NOMO-1 treated with dmso at 0.1 percent for 144 hours (cell line): ENCODE results near the gene UQCRHL.

Experiments used
- DNase-seq: peaks from one replicate; lab custom pipeline; 2025; ENCODE audit not compliant: unreplicated experiment; lab: John Stamatoyannopoulos, UW

UQCRHL gene

GRCh38 chr1:15799004-15799867 is 8.2 kb downstream of the UQCRHL start:
- DNase-seq: no peak

DNA sequence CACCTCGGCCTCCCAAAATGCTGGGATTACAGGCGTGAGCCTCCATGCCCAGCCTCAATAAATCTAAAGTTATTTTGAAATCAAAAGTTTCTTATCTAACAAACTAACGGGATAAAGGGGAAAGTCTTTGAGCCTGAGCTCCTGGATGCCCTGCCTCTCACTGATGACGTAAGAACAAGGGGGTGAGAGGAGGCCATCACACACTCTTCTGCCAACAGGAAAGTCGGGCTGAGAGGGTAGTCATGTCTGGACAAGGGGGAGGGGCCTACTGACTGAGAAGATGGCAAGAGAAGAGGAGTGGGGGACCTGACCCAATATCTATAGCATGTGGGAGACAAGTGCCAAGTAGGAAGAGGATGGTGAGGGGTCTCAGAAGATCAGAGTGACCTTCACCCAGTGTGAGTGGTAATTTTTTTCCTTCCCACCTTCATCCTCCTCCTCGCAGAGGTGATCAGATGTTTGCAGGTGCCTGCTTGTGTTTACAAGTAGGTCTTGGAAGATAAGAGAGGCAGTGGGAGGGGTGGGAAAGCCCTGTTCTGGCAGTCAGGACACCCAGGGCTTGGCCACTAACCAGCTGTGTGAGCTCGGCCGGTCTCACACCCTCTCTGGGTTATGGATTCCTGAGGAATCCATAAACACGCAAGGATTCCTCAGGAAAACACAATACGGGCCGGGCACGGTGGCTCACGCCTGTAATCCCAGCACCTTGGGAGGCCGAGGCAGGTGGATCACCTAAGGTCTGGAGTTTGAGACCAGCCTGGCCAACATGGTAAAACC is 9.6 kb downstream of the UQCRHL start:
- DNase-seq: no peak

DNA sequence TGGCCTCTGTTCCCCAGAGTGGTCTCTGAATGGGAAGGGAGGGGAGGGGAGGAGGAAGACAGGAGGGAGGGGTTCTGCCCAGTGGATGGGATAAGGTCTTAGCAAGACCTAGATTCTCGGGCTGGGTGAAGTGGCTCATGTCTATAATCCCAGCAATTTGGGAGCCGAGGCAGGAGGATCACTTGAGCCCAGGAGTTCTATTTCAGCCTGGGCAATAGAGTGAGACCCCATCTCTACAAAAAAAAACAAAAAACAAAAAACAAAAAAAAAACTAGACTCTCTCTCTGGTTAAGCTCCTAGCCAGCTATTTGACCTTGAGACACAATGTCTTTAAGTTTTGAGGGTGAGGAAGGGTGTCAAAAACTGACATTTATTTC is 11.4 kb downstream of the UQCRHL start:
- DNase-seq: no peak

- DNase-seq: peak; percentile 14
Measured at GRCh38 chr1:15788624-15789301, 18.7 kb downstream of the UQCRHL start.

DNA sequence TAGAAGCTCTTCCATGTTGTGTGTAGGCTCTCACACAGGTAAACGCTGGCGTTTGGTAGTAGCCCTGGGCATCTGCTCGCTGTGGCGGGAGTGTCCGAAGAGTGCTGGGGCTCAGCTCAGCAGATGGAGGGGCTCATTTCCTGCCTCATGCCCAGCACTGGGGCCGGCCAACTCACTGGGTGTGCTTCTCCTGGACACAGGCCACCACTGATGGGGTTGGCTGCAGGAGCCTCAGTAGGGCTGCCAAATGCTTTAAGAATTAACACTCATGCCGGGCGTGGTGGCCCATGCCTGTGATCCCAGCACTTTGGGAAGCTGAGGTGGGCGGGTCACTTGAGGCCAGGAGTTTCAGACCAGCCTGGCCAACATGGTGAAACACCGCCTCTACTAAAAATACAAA is 20.9 kb downstream of the UQCRHL start:
- no peak for DNase-seq

DNA sequence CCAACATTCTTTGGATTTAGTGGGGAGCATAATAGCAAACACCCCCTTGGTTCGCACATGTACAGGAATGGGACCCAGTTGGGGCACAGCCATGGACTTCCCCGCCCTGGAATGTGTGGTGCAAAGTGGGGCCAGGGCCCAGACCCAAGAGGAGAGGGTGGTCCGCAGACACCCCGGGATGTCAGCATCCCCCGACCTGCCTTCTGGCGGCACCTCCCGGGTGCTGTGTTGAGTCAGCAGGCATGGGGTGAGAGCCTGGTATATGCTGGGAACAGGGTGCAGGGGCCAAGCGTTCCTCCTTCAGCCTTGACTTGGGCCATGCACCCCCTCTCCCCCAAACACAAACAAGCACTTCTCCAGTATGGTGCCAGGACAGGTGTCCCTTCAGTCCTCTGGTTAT is 21.8 kb downstream of the UQCRHL start:
- DNase-seq: no peak

DNA sequence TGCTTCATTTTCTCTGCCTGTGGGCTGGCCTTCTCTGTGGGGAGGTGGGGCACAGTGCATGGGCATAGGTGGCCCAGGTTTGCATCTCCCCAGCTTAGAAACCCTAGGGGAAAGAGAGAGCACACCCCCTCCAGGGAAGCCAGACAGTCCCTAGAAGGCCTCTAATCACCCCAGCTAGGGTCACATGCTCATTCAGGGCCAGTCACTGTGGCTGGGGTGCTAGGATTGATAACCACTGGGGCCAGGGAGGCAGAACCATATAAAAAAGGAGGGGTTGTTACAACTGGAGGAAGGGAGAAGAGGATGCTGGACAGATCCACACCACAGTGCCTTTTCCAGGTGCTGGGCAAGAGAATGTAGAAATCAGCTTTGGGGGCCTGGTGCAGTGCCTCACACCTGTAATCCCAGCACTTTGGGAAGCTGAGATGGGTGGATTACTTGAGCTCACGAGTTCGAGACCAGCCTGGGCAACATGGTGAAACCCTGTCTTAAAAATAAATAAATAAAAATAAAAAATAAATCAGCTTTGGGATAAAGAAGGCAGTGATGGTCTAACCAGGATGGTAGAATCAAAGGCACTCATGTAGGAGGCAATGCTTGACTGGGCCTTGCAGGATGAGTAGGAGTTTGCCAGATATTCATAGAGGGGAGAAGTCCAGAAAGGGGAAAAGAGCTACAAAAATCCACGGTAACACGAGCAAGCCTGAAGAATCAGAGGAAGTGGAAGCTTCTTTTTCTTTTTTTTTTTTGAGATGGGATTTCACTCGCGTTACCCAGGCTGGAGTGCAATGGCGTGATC is 29.3 kb downstream of the UQCRHL start:
- no peak for DNase-seq

- DNase-seq: no peak
Measured at GRCh38 chr1:15775706-15776105, 31.7 kb downstream of the UQCRHL start.

GRCh38 chr1:15771836-15772515 is 35.5 kb downstream of the UQCRHL start:
- DNase-seq: no peak

GRCh38 chr1:15770313-15770962 is 37.0 kb downstream of the UQCRHL start:
- DNase-seq: no peak

DNA sequence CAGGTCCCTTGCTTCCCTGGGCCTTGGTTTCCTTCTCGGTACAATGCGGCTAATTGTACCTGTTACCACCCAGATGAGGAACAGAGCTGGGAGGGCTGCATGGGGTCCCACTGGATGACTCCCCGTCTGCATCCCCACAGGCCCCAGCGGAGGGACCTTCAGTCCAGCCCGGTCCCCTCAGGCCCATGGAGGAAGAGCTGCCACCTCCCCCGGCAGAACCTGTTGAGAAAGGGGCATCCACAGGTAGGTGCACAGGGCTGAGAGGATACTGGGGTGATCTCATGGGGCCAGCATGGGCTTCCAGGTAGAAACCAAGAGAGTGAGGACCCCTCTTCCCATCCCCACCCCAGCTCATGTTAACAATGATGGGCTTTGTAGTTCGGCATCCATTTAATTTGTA is 39.1 kb downstream of the UQCRHL start:
- DNase-seq: no peak

- no peak for DNase-seq
Measured at GRCh38 chr1:15767941-15768340, 39.5 kb downstream of the UQCRHL start.

- DNase-seq: no peak
Measured at GRCh38 chr1:15765495-15766194, 41.8 kb downstream of the UQCRHL start.

GRCh38 chr1:15764890-15765289 is 42.6 kb downstream of the UQCRHL start:
- no peak for DNase-seq

- no peak for DNase-seq
Measured at GRCh38 chr1:15764269-15764764, 43.1 kb downstream of the UQCRHL start.

DNA sequence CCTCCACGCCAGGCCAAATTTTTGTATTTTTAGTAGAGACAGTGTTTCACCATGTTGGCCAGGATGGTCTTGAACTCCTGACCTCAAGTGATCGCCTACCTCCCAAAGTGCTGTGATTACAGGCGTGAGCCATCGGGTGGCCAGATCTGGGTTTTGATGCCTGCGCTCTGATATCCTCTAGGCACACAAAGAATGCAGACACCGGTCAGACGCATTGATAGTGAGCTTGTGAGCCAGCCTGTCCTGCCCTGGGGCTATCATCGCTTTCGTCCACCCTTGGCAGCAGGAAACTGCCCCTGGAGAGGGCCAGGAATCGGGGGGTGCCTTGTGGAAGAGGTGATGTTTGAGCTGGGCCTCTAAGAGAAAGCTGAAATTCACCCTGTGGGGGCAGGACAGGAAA is 44.9 kb downstream of the UQCRHL start:
- DNase-seq: no peak

DNA sequence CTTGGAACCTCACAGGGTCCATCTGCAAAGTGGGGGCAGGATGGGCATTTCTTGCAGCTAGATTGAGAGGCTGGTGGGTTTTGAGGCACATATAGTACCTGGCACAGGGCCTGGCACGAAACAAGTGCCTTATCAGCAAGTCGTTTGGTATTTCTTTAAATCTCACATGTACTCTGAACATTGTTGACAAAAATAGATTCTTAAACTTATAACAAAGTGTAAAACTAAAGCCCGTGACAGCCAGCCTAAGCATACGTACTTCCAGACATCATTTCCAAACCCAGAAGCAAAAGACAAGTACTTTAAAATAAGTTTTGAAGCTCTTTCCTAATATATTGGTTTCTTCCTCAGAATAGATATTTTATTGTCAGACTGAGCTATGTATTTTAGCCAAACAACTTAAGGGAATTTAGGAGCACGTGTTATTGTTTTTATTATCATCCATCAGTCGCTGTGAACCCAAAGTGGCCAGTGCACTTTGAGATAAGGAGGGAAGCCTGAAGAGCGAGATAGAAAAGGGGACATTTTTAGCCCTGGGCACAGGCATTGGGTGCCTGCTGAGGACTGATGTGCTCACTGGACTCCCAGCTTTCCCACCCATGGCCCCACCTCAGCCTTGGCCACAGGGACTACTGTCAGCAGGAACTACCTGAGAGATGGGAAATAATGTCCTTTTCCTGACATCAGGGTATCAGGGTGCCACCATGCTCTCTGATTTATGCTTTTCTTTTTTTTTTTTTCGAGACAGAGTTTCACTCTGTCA is 45.9 kb downstream of the UQCRHL start:
- DNase-seq: no peak

- DNase-seq: no peak
Measured at GRCh38 chr1:15760520-15761211, 46.8 kb downstream of the UQCRHL start.
